Measurements from ENCODE around the gene CHRM5. TPM values are rescaled to one million over a fixed set of nuclear protein-coding genes. Genes with fewer than 3 reads are reported as not detected.

CHRM5 gene
- total RNA-seq, 6 experiments from 2014 or later: not detected

- H3K4me1 ChIP-seq: peaks cover 0 to 16% (median 3%) of the 10 kb centered on the region in 4 donors
- TF ChIP-seq POLR2A (IDR thresholded peaks at IDR 0.05): no peak
- TF ChIP-seq, protein P1, sequence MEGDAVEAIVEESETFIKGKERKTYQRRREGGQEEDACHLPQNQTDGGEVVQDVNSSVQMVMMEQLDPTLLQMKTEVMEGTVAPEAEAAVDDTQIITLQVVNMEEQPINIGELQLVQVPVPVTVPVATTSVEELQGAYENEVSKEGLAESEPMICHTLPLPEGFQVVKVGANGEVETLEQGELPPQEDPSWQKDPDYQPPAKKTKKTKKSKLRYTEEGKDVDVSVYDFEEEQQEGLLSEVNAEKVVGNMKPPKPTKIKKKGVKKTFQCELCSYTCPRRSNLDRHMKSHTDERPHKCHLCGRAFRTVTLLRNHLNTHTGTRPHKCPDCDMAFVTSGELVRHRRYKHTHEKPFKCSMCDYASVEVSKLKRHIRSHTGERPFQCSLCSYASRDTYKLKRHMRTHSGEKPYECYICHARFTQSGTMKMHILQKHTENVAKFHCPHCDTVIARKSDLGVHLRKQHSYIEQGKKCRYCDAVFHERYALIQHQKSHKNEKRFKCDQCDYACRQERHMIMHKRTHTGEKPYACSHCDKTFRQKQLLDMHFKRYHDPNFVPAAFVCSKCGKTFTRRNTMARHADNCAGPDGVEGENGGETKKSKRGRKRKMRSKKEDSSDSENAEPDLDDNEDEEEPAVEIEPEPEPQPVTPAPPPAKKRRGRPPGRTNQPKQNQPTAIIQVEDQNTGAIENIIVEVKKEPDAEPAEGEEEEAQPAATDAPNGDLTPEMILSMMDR (IDR thresholded peaks at IDR 0.05): no peak
- peak overlapping the region in 1 of 3 donors; percentile 92 for H3K4me3 ChIP-seq
- ATAC-seq: no peak
- no peak overlapping the region for H3K27ac ChIP-seq
- intact Hi-C loops (cut with DNase I): no loop called here
- 75% methylated on average over 1 of the region's 1 CpG for WGBS (ENCODE audit: insufficient coverage, low coverage, low lambda C conversion rate, missing lambda C conversion rate)
- H3K9me3 ChIP-seq: no peaks in the 10 kb centered on the region
- no peaks in the 10 kb centered on the region for H3K27me3 ChIP-seq
- DNase-seq: no peak
- no peaks in the 10 kb centered on the region for H3K36me3 ChIP-seq
These were observed 71.5 kb downstream of the CHRM5 start for GRCh38 chr15:34039790-34040113.

DNA sequence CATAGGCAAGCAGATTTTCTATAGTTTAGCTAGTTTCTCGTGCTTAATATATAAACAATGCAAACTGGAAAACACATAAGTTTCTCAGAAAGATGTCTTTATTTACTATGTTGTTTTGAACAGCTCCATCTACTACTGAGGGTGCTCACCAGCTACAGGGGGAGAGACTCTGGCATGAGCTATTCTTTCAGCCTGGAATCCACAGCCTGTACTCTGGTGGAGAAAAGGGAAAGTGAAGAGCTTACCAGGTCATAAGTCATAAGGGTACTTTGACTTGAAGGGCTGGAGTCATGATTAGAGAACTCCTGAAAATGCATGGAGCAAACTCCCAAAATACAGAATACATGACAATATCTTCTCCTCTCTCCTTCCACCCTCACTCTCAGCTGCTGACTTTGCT is 75.1 kb downstream of the CHRM5 start:
- H3K4me3 ChIP-seq: no peak overlapping the region
- H3K27ac ChIP-seq: no peak overlapping the region
- H3K9me3 ChIP-seq: no peaks in the 10 kb centered on the region
- no peak for DNase-seq
- WGBS (ENCODE audit: insufficient coverage, low coverage, low lambda C conversion rate, missing lambda C conversion rate): 86% methylated on average over 1 of the region's 1 CpG
- no peak for TF ChIP-seq POLR2A (IDR thresholded peaks at IDR 0.05)
- TF ChIP-seq, protein P1 (IDR thresholded peaks at IDR 0.05): no peak
- no peaks in the 10 kb centered on the region for H3K36me3 ChIP-seq
- H3K27me3 ChIP-seq: no peaks in the 10 kb centered on the region
- peaks cover 0 to 9% (median 0%) of the 10 kb centered on the region in 4 donors for H3K4me1 ChIP-seq
- intact Hi-C loops (cut with DNase I): no loop called here
- no peak for ATAC-seq

DNA sequence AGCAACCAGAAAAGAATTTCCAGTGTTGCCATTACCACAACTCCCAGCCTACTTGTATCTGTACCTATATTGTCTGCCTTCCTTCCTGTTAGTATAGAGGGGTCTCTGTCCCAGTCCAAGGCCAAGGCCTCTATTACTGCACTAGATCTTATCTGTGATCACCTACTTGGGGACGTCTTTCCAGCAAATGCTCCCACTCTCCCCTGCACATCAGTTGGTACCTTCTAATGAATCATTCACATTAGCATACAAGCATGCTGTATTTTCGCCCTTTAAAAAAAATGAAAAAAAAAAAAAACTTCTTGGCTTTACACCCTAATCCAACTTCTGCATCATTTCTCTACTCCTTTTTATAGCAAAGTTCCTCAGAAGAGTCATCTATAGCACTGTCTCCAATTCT is 75.5 kb downstream of the CHRM5 start:
- ATAC-seq (no peak), DNase-seq (no peak)
- intact Hi-C loops (cut with DNase I): no loop called here
- Histone ChIP-seq H3K27me3 (no peaks in the 10 kb centered on the region), H3K27ac (no peak overlapping the region), H3K4me1 (peaks cover 0 to 9% (median 0%) of the 10 kb centered on the region in 4 donors), H3K36me3 (no peaks in the 10 kb centered on the region), H3K9me3 (no peaks in the 10 kb centered on the region), H3K4me3 (no peak overlapping the region)
- TF ChIP-seq, protein P1 (IDR thresholded peaks at IDR 0.05): no peak
- TF ChIP-seq POLR2A (IDR thresholded peaks at IDR 0.05): no peak
- WGBS (ENCODE audit: insufficient coverage, low coverage, low lambda C conversion rate, missing lambda C conversion rate): 87% methylated on average over 2 of the region's 2 CpGs

- intact Hi-C loops (cut with DNase I): no loop called here
These were observed 78.3 kb downstream of the CHRM5 start for GRCh38 chr15:34046471-34047145.

More at GRCh38 chr15:34046471-34047145, 78.3 kb downstream of the CHRM5 start:
- no peaks in the 10 kb centered on the region for H3K9me3 ChIP-seq
- DNase-seq (no peak), ATAC-seq (no peak)
- no peaks in the 10 kb centered on the region for H3K4me1 ChIP-seq
- H3K27me3 ChIP-seq: no peaks in the 10 kb centered on the region
- no peaks in the 10 kb centered on the region for H3K36me3 ChIP-seq
- TF ChIP-seq POLR2A (IDR thresholded peaks at IDR 0.05): no peak
- TF ChIP-seq, protein P1 (IDR thresholded peaks at IDR 0.05): no peak
- no peak overlapping the region for H3K4me3 ChIP-seq
- H3K27ac ChIP-seq: no peak overlapping the region
- 90% methylated on average over 11 of the region's 16 CpGs for WGBS (ENCODE audit: insufficient coverage, low coverage, low lambda C conversion rate, missing lambda C conversion rate)
